ENCODE data around the gene HAP1. TPM values are rescaled to one million over a fixed set of nuclear protein-coding genes. Genes with fewer than 3 reads are reported as not detected.

The HAP1 gene, protein sequence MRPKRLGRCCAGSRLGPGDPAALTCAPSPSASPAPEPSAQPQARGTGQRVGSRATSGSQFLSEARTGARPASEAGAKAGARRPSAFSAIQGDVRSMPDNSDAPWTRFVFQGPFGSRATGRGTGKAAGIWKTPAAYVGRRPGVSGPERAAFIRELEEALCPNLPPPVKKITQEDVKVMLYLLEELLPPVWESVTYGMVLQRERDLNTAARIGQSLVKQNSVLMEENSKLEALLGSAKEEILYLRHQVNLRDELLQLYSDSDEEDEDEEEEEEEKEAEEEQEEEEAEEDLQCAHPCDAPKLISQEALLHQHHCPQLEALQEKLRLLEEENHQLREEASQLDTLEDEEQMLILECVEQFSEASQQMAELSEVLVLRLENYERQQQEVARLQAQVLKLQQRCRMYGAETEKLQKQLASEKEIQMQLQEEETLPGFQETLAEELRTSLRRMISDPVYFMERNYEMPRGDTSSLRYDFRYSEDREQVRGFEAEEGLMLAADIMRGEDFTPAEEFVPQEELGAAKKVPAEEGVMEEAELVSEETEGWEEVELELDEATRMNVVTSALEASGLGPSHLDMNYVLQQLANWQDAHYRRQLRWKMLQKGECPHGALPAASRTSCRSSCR
- 1.4 and 5.1 TPM in 2 replicates for total RNA-seq

DNA sequence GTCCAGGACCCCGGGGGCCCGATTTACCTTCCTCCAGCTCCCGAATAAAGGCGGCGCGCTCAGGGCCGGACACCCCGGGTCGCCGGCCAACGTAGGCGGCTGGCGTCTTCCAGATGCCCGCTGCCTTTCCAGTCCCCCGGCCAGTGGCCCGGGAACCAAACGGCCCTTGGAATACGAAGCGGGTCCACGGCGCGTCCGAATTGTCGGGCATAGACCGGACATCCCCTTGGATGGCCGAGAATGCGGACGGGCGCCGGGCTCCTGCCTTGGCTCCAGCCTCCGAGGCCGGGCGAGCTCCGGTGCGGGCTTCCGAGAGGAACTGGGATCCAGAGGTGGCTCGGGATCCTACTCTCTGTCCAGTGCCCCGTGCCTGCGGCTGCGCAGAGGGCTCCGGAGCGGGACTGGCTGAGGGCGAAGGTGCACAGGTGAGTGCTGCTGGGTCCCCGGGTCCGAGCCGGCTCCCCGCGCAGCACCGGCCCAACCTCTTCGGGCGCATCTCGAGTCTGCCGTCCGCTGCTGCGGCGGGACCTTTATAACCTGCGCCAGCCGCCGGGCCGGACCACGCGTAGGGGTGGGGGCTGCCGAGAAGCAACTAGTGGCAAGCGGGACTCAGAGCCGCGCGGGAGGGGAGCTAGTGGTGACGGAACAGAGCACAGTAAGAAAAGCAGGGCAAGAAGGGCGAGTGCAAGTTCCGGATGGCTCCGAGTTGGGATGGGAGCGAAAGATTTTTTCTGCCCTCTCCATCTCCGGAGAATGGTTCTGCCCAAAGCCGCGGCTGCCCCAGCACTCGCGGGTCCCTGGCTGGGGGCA lies at the start of gene HAP1:
TSS of gene HAP1 (minus strand) at position 505 of the 810 bp plus-strand sequence. CDS start at position 496, 9 bp downstream.

DNA sequence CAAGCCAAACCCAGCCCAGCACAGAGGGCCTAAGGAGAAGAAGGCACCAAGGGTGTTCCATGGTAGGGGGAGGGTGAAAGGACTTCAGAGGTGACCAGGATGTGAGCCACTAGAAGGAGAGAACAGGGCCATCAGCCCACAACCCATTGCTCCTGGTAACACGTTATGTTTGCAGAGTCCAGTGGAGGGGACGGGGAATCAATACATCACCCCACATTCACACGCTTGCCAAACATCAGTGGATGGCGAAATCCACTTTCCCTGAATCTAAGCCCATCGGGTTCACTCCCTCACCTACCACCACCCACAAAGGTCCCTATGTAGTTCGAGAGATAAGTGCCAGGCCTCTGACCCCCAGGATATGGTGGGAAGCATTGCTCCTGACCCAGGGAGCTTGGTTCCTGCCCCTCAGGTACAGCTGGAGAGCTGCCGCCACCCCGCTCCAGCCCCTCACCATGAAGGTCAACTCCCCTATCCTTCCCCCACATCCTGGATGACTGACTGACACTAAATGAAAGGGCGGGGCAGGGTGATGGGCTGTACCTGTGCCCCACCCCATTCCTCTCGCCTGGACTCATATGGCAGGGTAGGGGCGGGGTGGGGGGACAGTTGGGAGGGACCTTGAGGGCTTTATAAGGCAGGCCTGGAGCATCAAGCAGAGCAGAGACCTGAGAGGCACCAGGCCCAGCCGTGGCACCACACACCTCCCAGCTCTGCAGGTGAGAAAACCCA lies 22.6 kb downstream of the HAP1 start, which contains the start of gene GAST:
TSS of gene GAST (plus strand) at position 663 of the 732 bp plus-strand sequence. CDS start 3,106 bp downstream, outside the sequence.

DNA sequence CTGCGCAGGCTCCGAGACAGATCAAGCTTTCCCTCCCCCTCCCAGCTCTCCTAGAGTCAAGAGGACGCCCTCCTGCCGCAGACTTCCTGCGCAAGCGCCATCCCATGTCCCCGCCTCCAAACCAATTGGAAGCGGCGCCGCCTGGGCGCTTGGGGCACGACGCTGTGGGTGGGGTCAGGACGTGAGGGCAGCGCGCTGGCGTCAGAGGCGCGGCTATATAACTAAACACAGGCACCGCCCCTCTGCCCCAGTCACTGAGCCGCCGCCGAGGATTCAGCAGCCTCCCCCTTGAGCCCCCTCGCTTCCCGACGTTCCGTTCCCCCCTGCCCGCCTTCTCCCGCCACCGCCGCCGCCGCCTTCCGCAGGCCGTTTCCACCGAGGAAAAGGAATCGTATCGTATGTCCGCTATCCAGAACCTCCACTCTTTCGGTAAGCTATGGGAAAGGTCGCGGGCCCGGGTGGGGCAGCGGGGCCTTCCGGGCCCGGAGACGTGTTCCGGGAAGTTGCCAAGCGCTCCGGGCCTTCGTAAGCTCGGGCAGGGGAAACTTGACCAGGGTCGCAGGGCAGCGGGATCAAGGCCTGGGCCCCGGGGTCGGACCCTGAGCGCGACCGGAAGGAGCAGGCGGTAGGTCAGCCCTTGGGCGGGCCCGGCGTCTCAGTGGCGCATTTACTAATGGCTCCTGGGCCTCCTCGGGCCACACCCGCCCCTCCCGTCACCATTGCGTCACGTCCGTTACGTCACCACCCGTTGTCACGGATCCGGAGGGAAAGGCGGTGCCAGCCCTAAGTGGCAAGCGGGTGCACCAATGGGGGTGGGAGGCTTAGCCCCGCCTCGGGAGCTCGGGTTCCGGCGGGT lies 45.6 kb downstream of the HAP1 start, which contains the start of gene EIF1:
TSS of gene EIF1 (plus strand) at position 245 of the 856 bp plus-strand sequence. CDS start at position 399, 154 bp downstream.

Other genes with a start within 250 kb of the HAP1 start
- not detected in 2 replicates for gene KRT36, start 244.7 kb downstream of the HAP1 start, total RNA-seq
- gene KRT13, start 229.0 kb downstream of the HAP1 start, total RNA-seq, result 6.5 and 231 TPM in 2 replicates
- gene KRT15, start 215.8 kb downstream of the HAP1 start, total RNA-seq, result 38.3 and 63.4 TPM in 2 replicates
- 637 and 3,236 TPM in 2 replicates for gene KRT19, start 206.3 kb downstream of the HAP1 start, total RNA-seq
- gene KRT9, start 162.6 kb downstream of the HAP1 start, total RNA-seq, result 0.21 and 0.34 TPM in 2 replicates
- gene KRT14, start 147.7 kb downstream of the HAP1 start, total RNA-seq, result 254 and 1,560 TPM in 2 replicates
- gene KRT16, start 121.9 kb downstream of the HAP1 start, total RNA-seq, result 2,627 and 3,653 TPM in 2 replicates
- 27,930 and 28,043 TPM in 2 replicates for gene KRT17, start 110.1 kb downstream of the HAP1 start, total RNA-seq
- gene EIF1, start 45.8 kb downstream of the HAP1 start, total RNA-seq, result 140 and 223 TPM in 2 replicates
- 1.0 TPM in 1 of 2 replicates, not detected in the other for gene GAST, start 22.3 kb downstream of the HAP1 start, total RNA-seq
- 357 and 772 TPM in 2 replicates for gene JUP, start 52.1 kb upstream of the HAP1 start, total RNA-seq
- 33.5 and 51.7 TPM in 2 replicates for gene P3H4, start 77.3 kb upstream of the HAP1 start, total RNA-seq
- 34.5 and 113 TPM in 2 replicates for gene FKBP10, start 78.4 kb upstream of the HAP1 start, total RNA-seq
- gene NT5C3B, start 101.6 kb upstream of the HAP1 start, total RNA-seq, result 35.0 and 73.1 TPM in 2 replicates
- gene KLHL10, start 103.2 kb upstream of the HAP1 start, total RNA-seq, result 0.14 TPM in 1 of 2 replicates, not detected in the other
- 41.4 and 45.1 TPM in 2 replicates for gene KLHL11, start 130.8 kb upstream of the HAP1 start, total RNA-seq
- gene ACLY, start 184.3 kb upstream of the HAP1 start, total RNA-seq, result 114 and 147 TPM in 2 replicates
- under 0.01 and 0.07 TPM in 2 replicates for gene ODAD4, start 196.0 kb upstream of the HAP1 start, total RNA-seq
- gene CNP, start 232.2 kb upstream of the HAP1 start, total RNA-seq, result 27.3 and 39.7 TPM in 2 replicates

Measured in nasal cavity respiratory epithelium epithelial cell of viscerocranial mucosa (primary cell).